HEK293 (cell line): ENCODE results near the gene TAS2R31.
"Not testable (repeated sequence)": the region's sequence is repeated elsewhere in the genome, so short reads cannot be mapped to it uniquely, and the experiment has no call there.

Experiments used
- CTCF ChIA-PET: fragments of 350-600 bp; formaldehyde crosslinking; extraction: SDS; loops from one replicate; lab custom pipeline; 2021; ENCODE audit warnings: antibody characterized with exemption; lab: Yijun Ruan, JAX
- POLR2A ChIA-PET: fragments of 300-600 bp; formaldehyde crosslinking; extraction: SDS; loops from one replicate; lab custom pipeline; 2020; ENCODE audit warnings: antibody characterized with exemption, inconsistent platforms; lab: Yijun Ruan, JAX
- H3K27ac ChIP-seq: fragments of 200-500 bp; sonication (Bioruptor generic); 2 replicates; pipeline ENCODE4 v1.5.1; 2014; ENCODE audit warnings: low read depth, low read length, control low read depth, inconsistent platforms; ENCODE audit errors: extremely low read depth
- H3K36me3 ChIP-seq, 2 experiments: fragments of 200-500 bp in 1 of 2; sonication (Bioruptor generic) in 1 of 2; 1 replicate in 1 of 2; 2 replicates in 1 of 2; pipeline ENCODE4 v1.5.1; 2014 to 2017; ENCODE audit warnings: inconsistent platforms in 2 of 2, low read length in 2 of 2; ENCODE audit not compliant: control insufficient read depth in 2 of 2, insufficient read depth in 1 of 2
- H3K4me1 ChIP-seq: fragments of 200-500 bp; sonication (Bioruptor generic); 2 replicates; pipeline ENCODE4 v1.5.1; 2014; ENCODE audit warnings: mild to moderate bottlenecking, low read length, inconsistent platforms; ENCODE audit not compliant: control insufficient read depth, insufficient read depth
- H3K4me3 ChIP-seq: 2 replicates; pipeline ENCODE4 v1.5.1; 2011; ENCODE audit warnings: low read depth, mild to moderate bottlenecking, control low read depth, low read length, moderate library complexity
- H3K9me3 ChIP-seq: fragments of 200-500 bp; sonication (Bioruptor generic); 2 replicates; pipeline ENCODE4 v1.5.1; 2014; ENCODE audit warnings: low read depth, low read length, inconsistent platforms; ENCODE audit not compliant: control insufficient read depth, insufficient read depth
- ATF2 ChIP-seq: fragments of 450-650 bp; formaldehyde crosslinking; IDR thresholded peaks from 2 replicates; pipeline ENCODE4 v1.5.1; 2016; ENCODE audit warnings: missing biosample characterization, missing genetic modification characterization, low read depth
- ELK4 ChIP-seq: IDR thresholded peaks from 2 replicates; pipeline ENCODE4 v1.6.1; 2011; ENCODE audit warnings: mild to moderate bottlenecking, low read depth, low read length, borderline replicate concordance
- GLI4 ChIP-seq: fragments of 450-650 bp; formaldehyde crosslinking; IDR thresholded peaks from 2 replicates; pipeline ENCODE4 v1.5.1; 2016; ENCODE audit warnings: missing biosample characterization, missing genetic modification characterization
- PATZ1 ChIP-seq: fragments of 450-650 bp; formaldehyde crosslinking; IDR thresholded peaks from 2 replicates; pipeline ENCODE4 v1.5.1; 2016; ENCODE audit warnings: missing biosample characterization, missing genetic modification characterization
- SCRT2 ChIP-seq: fragments of 450-650 bp; formaldehyde crosslinking; IDR thresholded peaks from 2 replicates; pipeline ENCODE4 v1.5.1; 2016; ENCODE audit warnings: missing biosample characterization, missing genetic modification characterization
- YY1 ChIP-seq: fragments of 450-650 bp; formaldehyde crosslinking; IDR thresholded peaks from 2 replicates; pipeline ENCODE4 v1.5.1; 2018; ENCODE audit warnings: missing biosample characterization, missing genetic modification characterization
- ZBTB7A ChIP-seq: fragments of 450-650 bp; formaldehyde crosslinking; IDR thresholded peaks from 2 replicates; pipeline ENCODE4 v1.5.1; 2016; ENCODE audit warnings: low read depth, missing biosample characterization, missing genetic modification characterization
- ZBTB8A ChIP-seq: fragments of 450-650 bp; formaldehyde crosslinking; IDR thresholded peaks from 2 replicates; pipeline ENCODE4 v1.5.1; 2016; ENCODE audit warnings: missing biosample characterization, missing genetic modification characterization
- ZNF214 ChIP-seq: fragments of 450-650 bp; formaldehyde crosslinking; IDR thresholded peaks from 2 replicates; pipeline ENCODE4 v1.5.1; 2017; ENCODE audit warnings: missing biosample characterization, mild to moderate bottlenecking, missing genetic modification characterization, borderline replicate concordance
- ZNF266 ChIP-seq: fragments of 450-650 bp; formaldehyde crosslinking; IDR thresholded peaks from 2 replicates; pipeline ENCODE4 v1.5.1; 2016; ENCODE audit warnings: missing biosample characterization, missing genetic modification characterization, low read depth
- ZNF324 ChIP-seq: fragments of 450-650 bp; formaldehyde crosslinking; IDR thresholded peaks from 2 replicates; pipeline ENCODE4 v1.5.1; 2016; ENCODE audit warnings: missing biosample characterization, missing genetic modification characterization
- ZNF366 ChIP-seq: fragments of 450-650 bp; formaldehyde crosslinking; conservative IDR thresholded peaks from 2 replicates; pipeline ENCODE4 v1.5.1; 2016; ENCODE audit warnings: missing biosample characterization, missing genetic modification characterization
- ZNF391 ChIP-seq: fragments of 450-650 bp; formaldehyde crosslinking; IDR thresholded peaks from 2 replicates; pipeline ENCODE4 v1.5.1; 2016; ENCODE audit warnings: low read depth, missing biosample characterization, missing genetic modification characterization, borderline replicate concordance
- ZNF416 ChIP-seq: fragments of 450-650 bp; formaldehyde crosslinking; IDR thresholded peaks from 2 replicates; pipeline ENCODE4 v1.5.1; 2016; ENCODE audit warnings: missing biosample characterization, missing genetic modification characterization
- ZNF423 ChIP-seq: fragments of 450-650 bp; formaldehyde crosslinking; IDR thresholded peaks from 2 replicates; pipeline ENCODE4 v1.5.1; 2016; ENCODE audit warnings: missing biosample characterization, missing genetic modification characterization
- ZNF449 ChIP-seq: fragments of 450-650 bp; formaldehyde crosslinking; IDR thresholded peaks from 2 replicates; pipeline ENCODE4 v1.5.1; 2017; ENCODE audit warnings: missing biosample characterization, mild to moderate bottlenecking, missing genetic modification characterization, moderate library complexity
- ZNF473 ChIP-seq: fragments of 450-650 bp; formaldehyde crosslinking; IDR thresholded peaks from 2 replicates; pipeline ENCODE4 v1.5.1; 2017; ENCODE audit warnings: missing biosample characterization, missing genetic modification characterization
- ZNF518A ChIP-seq: fragments of 450-650 bp; formaldehyde crosslinking; conservative IDR thresholded peaks from 2 replicates; pipeline ENCODE4 v1.5.1; 2016; ENCODE audit warnings: low read depth, missing biosample characterization, missing genetic modification characterization
- ZNF629 ChIP-seq: fragments of 450-650 bp; formaldehyde crosslinking; IDR thresholded peaks from 2 replicates; pipeline ENCODE4 v1.5.1; 2017; ENCODE audit warnings: missing biosample characterization, missing genetic modification characterization
- ZSCAN16 ChIP-seq: fragments of 450-650 bp; formaldehyde crosslinking; IDR thresholded peaks from 2 replicates; pipeline ENCODE4 v1.5.1; 2016; ENCODE audit warnings: missing biosample characterization, missing genetic modification characterization

TAS2R31 gene

GRCh38 chr12:11067514-11067913 lies 36.3 kb upstream of the TAS2R31 start (continued):
- no peak for TF ChIP-seq GLI4 (tag by site-specific recombination)
- no peak for TF ChIP-seq ATF2
- no peak for TF ChIP-seq ZNF324 (tag by site-specific recombination)
- TF ChIP-seq ZNF473 (tag by site-specific recombination), result no peak
- TF ChIP-seq ZBTB7A (tag by site-specific recombination), result no peak
- TF ChIP-seq ZNF391 (tag by site-specific recombination), result no peak
- TF ChIP-seq ZNF518A (tag by site-specific recombination), result no peak

GRCh38 chr12:11062194-11062593 lies 31.0 kb upstream of the TAS2R31 start, which contains the start of gene TAS2R46:
TAS2R46 (minus strand) TSS chr12:11062294; CDS start chr12:11062294, 0 bp downstream.
- H3K4me3 ChIP-seq, H3K4me1 ChIP-seq, H3K9me3 ChIP-seq, POLR2A ChIA-PET, H3K36me3 ChIP-seq, CTCF ChIA-PET, H3K27ac ChIP-seq: not testable (repeated sequence)

GRCh38 chr12:11059784-11060183 lies 28.6 kb upstream of the TAS2R31 start:
- Histone ChIP-seq H3K9me3 (no peaks in the 10 kb centered on the region), H3K4me3 (no peak overlapping the region), H3K4me1 (no peaks in the 10 kb centered on the region), H3K36me3 (no peaks in the 10 kb centered on the region), H3K27ac (no peak overlapping the region)
- ChIA-PET POLR2A (no interaction called here), CTCF (no interaction called here)
- TF ChIP-seq SCRT2 (tag by site-specific recombination), result peak; percentile 64; the same call in 1 of the 2 replicates
- TF ChIP-seq ZSCAN16 (tag by site-specific recombination), result no peak
- TF ChIP-seq PATZ1, result no peak
- TF ChIP-seq ZNF416 (tag by site-specific recombination), result no peak
- 0 out of 2 replicates have a peak, but pooled peaks have one; percentile 13 for TF ChIP-seq ZNF629 (tag by site-specific recombination)
- no peak for TF ChIP-seq ZNF449 (tag by site-specific recombination)
- TF ChIP-seq ZNF214 (tag by site-specific recombination), result no peak
- no peak for TF ChIP-seq ZBTB8A
- TF ChIP-seq YY1, result no peak
- TF ChIP-seq ZNF423 (tag by site-specific recombination), result no peak
- TF ChIP-seq ZNF266, result no peak
- 0 out of 2 replicates have a peak, but pooled peaks have one; percentile 17 for TF ChIP-seq ZNF366 (tag by site-specific recombination)
- TF ChIP-seq ELK4, result no peak
